Stomach (tissue), 9 donors: ENCODE measurements around the gene SAMD1. TPM values are rescaled to one million over a fixed set of nuclear protein-coding genes. Genes with fewer than 3 reads are reported as not detected.

Experiments used
- DNase-seq, 2 donors: peaks; one replicate each; pipeline versions ENCODE4 v3.0.0 to v3.0.0-alpha.2; 2013 to 2019
- H3K27ac ChIP-seq, 5 donors: fragments of 200-600 bp in 4 of 5; sonication (generic) in 4 of 5; one replicate each; pipeline ENCODE4 v1.5.1; 2013 to 2019; ENCODE audit warnings: mild to moderate bottlenecking in 1 of 5, moderate library complexity in 1 of 5
- H3K27me3 ChIP-seq, 3 donors: fragments of 200-600 bp; sonication (generic); one replicate each; pipeline ENCODE4 v1.5.1; 2017 to 2019; ENCODE audit warnings: mixed run types in 1 of 3
- H3K36me3 ChIP-seq, 4 donors: fragments of 200-600 bp; sonication (generic); 1 replicate in 3 of 4; 2 replicates in 1 of 4; pipeline ENCODE4 v1.5.1; 2016 to 2019
- H3K4me1 ChIP-seq, 4 donors: fragments of 200-600 bp; sonication (generic); one replicate each; pipeline ENCODE4 v1.5.1; 2016 to 2019
- H3K4me3 ChIP-seq, 4 donors: fragments of 200-600 bp; sonication (generic) in 3 of 4; one replicate each; pipeline ENCODE4 v1.5.1; 2016 to 2019; ENCODE audit warnings: mild to moderate bottlenecking in 1 of 4
- H3K9me3 ChIP-seq, 4 donors: fragments of 200-600 bp; sonication (generic); one replicate each; pipeline ENCODE4 v1.5.1; 2016 to 2019
- CTCF ChIP-seq, 7 experiments: fragments of 450-650 bp in 4 of 7; fragments of 200-600 bp in 3 of 7; sonication (generic) in 3 of 7; IDR thresholded peaks; one replicate each; pipeline ENCODE4 v1.5.1; 2016 to 2019; ENCODE audit warnings: antibody characterized with exemption in 7 of 7, control low read depth in 2 of 7, mild to moderate bottlenecking in 1 of 7
- EP300 ChIP-seq: sonication (generic); formaldehyde crosslinking; IDR thresholded peaks from one replicate; pipeline ENCODE4 v1.6.1; 2017; ENCODE audit warnings: antibody characterized with exemption
- POLR2A ChIP-seq, 4 donors: fragments of 450-650 bp; IDR thresholded peaks; one replicate each; pipeline ENCODE4 v1.6.1; 2016; ENCODE audit warnings: antibody characterized with exemption in 4 of 4, control low read depth in 2 of 4, mild to moderate bottlenecking in 1 of 4, moderate library complexity in 1 of 4
- POLR2AphosphoS5 ChIP-seq, 3 donors: sonication (generic); formaldehyde crosslinking; IDR thresholded peaks; one replicate each; pipeline ENCODE4 v1.6.1; 2016; ENCODE audit warnings: antibody characterized with exemption in 3 of 3
- WGBS, 5 donors: extraction: QIAGEN DNeasy Blood & Tissue Kit in 3 of 5; methylation state at CpG; one replicate each; pipeline versions ENCODE4 v1.1.5 to v1.1.7; 2013 to 2018; 5-methylcytosine and 5-hydroxymethylcytosine counted together
- intact Hi-C: fragments of 100-400 bp; cut with DNase I; formaldehyde crosslinking; loops from one replicate; pipeline ENCODE4 v1.15.1; 2023; ENCODE audit warnings: low total_unique reads
- polyA plus RNA-seq, 3 donors: library from polyadenylated mRNA; stranded (reverse); fragments of 200-250 nt; gene quantifications; one replicate each; pipeline ENCODE4 v1.2.3, GENCODE V29; 2013
- total RNA-seq, 5 donors: library from RNA; depleted of rRNA; stranded (reverse); fragments of >200 nt; gene quantifications; one replicate each; pipeline versions ENCODE4 v1.1.0 to v1.2.3, GENCODE V29; 2014 to 2016
- donor health status: healthy with polysubstance abuse.
- donor health status: Bipolar disorder and iron deficiency.
- donor health status: healthy.

Gene SAMD1
- total and polyA plus RNA-seq, 8 donors, result 4.8 to 228 (median 23.5) TPM

- peak in 1 of 2 donors; percentile 87 for DNase-seq
- Histone ChIP-seq H3K4me3 (peak overlapping the region; percentile 75 to 93 (median 82)), H3K36me3 (peaks cover 9 to 26% (median 20%) of the 10 kb centered on the region in 4 donors), H3K9me3 (peaks cover 0 to 10% (median 9%) of the 10 kb centered on the region in 4 donors), H3K27ac (peak overlapping the region; percentile 87 to 98 (median 95)), H3K27me3 (no peaks in the 10 kb centered on the region), H3K4me1 (peaks cover 12 to 24% (median 21%) of the 10 kb centered on the region in 4 donors)
- whole genome bisulfite sequencing, 5 donors, result 0 to 2% (median 0%) methylated on average over 19 to 71 of the region's 72 CpGs
- TF ChIP-seq POLR2AphosphoS5 (IDR thresholded peaks at IDR 0.05) (peak; percentile 64 to 78 (median 73)), CTCF (IDR thresholded peaks at IDR 0.05) (no peak), EP300 (no peak), POLR2A (IDR thresholded peaks at IDR 0.05) (no peak)
- intact Hi-C loops, result no loop called here
Measured at GRCh38 chr19:14091081-14091812, 696 bp upstream of the SAMD1 start.

DNA sequence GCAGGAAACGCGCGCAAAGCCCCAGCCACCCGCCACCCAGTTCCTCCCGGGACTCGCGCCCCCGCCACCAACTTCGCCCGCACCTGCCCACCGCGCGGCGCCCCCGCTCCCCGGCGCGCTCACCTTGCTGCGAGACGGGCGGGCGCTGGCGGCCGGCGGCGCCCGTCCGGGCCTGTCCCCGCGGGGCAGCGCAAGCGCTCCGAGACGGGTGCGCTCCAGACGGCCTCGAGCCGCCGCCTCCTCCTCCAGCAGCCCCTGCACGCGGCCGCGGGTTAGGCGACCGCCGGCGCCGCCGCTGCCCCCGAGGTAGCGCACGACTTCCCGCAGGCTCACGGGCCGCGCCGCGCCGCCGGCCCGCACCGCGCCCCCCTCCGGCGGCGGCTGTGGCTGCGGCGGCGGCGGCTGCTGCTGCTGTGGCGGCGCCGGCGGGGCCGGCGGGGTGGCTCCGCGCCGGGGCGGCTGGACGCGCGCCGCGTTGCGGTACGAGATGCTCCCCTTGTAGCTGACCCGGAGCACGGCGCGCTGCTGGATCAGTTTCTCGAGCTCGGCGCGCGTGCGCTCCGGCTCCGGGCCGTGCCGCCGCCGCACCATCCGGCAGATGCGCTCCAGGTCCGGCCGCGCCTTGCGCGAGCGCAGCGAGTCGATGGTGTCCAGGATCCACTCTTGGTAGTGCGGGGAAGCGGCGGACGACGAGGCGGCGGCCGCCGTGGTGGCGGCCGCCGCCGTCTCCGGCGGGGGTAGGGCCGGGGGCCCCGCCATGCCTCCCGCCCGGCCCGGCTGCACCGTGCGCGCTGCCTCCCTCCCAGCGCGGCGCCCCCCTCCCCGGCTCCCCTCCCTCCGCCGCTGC is 666 bp downstream of the SAMD1 start:
- peak overlapping the region; percentile 87 to 98 (median 95) for H3K27ac ChIP-seq
- TF ChIP-seq POLR2A (IDR thresholded peaks at IDR 0.05) (no peak), CTCF (IDR thresholded peaks at IDR 0.05) (peak in 1 of 7 experiments; percentile 21)
- H3K36me3 ChIP-seq, result peaks cover 9 to 25% (median 16%) of the 10 kb centered on the region in 4 donors
- H3K9me3 ChIP-seq, result peaks cover 0 to 10% (median 9%) of the 10 kb centered on the region in 4 donors
- peak overlapping the region; percentile 75 to 93 (median 82) for H3K4me3 ChIP-seq
- H3K4me1 ChIP-seq, result peaks cover 12 to 34% (median 29%) of the 10 kb centered on the region in 4 donors
- DNase-seq, result peak; percentile 62 to 83
- intact Hi-C loops, result no loop called here
- 0 to 1% (median 0%) methylated on average over 13 to 136 of the region's 142 CpGs for WGBS, 5 donors
- no peaks in the 10 kb centered on the region for H3K27me3 ChIP-seq

- peaks cover 12 to 39% (median 31%) of the 10 kb centered on the region in 4 donors for H3K4me1 ChIP-seq
- H3K36me3 ChIP-seq, result peaks cover 9 to 25% (median 16%) of the 10 kb centered on the region in 4 donors
- intact Hi-C loops, result no loop called here
- peak overlapping the region; percentile 75 to 93 (median 82) for H3K4me3 ChIP-seq
- TF ChIP-seq EP300, result no peak
- no peak for TF ChIP-seq POLR2AphosphoS5 (IDR thresholded peaks at IDR 0.05)
- TF ChIP-seq CTCF (IDR thresholded peaks at IDR 0.05), result no peak
- no peak for TF ChIP-seq POLR2A (IDR thresholded peaks at IDR 0.05)
- peak overlapping the region in 4 of 5 donors; percentile 8 to 98 (median 94) for H3K27ac ChIP-seq
- WGBS, 5 donors, result 16 to 21% (median 16%) methylated on average over 11 to 16 of the region's 16 CpGs
- peak in 1 of 2 donors; percentile 52 for DNase-seq
- peaks cover 0 to 10% (median 9%) of the 10 kb centered on the region in 4 donors for H3K9me3 ChIP-seq
- no peaks in the 10 kb centered on the region for H3K27me3 ChIP-seq
Measured at GRCh38 chr19:14089412-14089661, 1.2 kb downstream of the SAMD1 start.

DNA sequence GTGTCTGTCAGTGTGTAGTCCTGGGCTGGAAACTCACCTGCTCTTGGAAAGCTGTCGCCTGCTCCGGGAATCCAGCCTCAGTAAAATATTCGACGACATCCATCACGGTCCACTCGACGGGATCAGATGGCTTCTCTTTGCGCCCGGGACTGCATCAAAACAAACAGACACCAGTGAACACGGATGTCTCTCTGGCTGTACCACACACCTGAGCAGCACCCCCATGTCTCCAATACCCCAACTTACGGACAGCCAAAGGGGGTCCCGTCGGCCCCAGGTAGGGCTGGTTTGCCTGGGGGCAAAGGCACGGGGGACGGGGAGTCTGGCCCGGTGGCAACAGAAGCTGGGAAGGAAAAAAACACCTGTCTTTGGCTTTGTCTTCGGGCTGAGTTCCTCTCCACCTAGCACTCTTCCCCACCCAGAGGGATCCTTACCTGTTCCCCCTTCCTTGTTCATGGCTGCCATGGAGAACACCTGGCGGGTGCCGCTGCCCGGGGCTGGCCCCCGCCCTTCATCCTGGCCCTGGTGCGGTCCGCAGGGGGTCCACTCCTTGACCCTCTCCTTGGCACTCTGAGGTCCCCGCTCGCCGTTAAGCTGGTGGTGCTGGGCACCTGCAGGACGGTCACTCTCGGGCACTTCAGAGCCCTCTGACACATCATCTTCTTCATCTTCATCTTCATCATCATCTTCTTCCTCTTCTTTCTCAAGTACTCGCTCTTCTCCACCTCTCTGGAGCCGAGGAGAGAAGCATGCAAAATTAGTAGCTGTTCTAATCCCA is 1.7 kb downstream of the SAMD1 start:
- no peaks in the 10 kb centered on the region for H3K27me3 ChIP-seq
- peak overlapping the region; percentile 75 to 93 (median 82) for H3K4me3 ChIP-seq
- H3K27ac ChIP-seq, result peak overlapping the region in 2 of 5 donors; percentile 8 to 95
- H3K4me1 ChIP-seq, result peaks cover 12 to 43% (median 31%) of the 10 kb centered on the region in 4 donors
- 86 to 90% (median 89%) methylated on average over 29 to 30 of the region's 30 CpGs for WGBS, 5 donors
- TF ChIP-seq EP300 (no peak), CTCF (IDR thresholded peaks at IDR 0.05) (no peak), POLR2AphosphoS5 (IDR thresholded peaks at IDR 0.05) (no peak), POLR2A (IDR thresholded peaks at IDR 0.05) (no peak)
- intact Hi-C loops, result no loop called here
- no peak for DNase-seq
- peaks cover 0 to 10% (median 9%) of the 10 kb centered on the region in 4 donors for H3K9me3 ChIP-seq
- peaks cover 9 to 25% (median 16%) of the 10 kb centered on the region in 4 donors for H3K36me3 ChIP-seq
